Stromal cell of bone marrow (primary cell): ENCODE data around the gene CIZ1.
A peak's percentile ranks its signal among the peaks of the same experiment; 100 is the strongest.

Experiments
- DNase-seq: peaks from one replicate; pipeline ENCODE4 v3.0.0-alpha.2; 2012; ENCODE audit warnings: low read depth

The CIZ1 gene

GRCh38 chr9:128162215-128163026, 29.0 kb downstream of the CIZ1 start:
- peak; percentile 33 for DNase-seq

DNA sequence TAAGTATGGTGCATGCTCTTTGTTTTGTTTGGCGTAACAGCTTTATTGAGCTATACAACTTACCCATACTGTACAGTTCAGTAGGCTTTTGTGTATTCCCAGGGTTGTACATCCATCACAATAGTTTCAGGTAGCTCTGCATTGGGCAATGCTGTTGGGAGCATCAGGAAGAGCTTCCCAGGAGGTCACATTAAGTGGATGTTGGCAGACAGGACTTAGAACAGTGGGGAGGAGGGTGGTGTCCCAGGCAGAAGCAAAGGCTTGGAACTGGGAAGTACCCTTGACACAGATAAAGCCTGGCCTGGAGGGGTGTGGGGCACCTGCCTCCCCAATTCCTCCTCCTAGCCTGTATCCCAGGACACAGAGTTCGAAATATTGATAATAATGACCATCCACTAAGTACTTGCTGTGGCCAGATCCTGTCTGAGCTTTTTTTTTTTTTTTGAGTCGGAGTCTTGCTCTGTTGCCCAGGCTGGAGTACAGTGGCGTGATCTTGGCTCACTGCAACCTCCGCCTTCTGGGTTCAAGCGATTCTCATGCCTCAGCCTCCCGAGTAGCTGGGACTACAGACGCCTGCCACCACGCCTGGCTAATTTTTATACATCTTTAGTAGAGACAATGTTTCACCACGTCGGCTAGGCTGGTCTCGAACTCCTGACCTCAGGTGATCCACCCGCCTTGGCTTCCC, 30.0 kb downstream of the CIZ1 start:
- DNase-seq: no peak

DNA sequence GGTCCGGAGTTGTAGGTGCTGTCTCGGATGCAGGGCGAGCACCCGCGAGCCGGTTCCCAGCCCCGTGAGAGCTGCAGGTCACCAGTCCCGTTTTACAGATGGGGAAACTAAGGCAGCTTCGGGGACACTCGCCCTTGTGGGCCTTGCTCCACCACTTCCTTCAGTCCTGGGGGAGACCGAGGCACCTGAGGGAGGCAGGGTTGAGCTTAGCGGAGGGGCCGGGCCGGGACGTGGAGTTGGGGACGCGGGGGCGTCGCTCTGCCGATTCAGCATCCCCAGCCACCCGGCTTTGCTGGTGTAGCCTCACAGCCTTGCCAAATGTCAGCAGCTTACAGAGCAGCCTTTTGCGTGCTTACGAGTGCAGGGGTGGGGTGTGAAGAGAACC, 30.8 kb downstream of the CIZ1 start:
- DNase-seq: no peak

- DNase-seq: peak; percentile 78
Measured at GRCh38 chr9:128159784-128160602, 31.4 kb downstream of the CIZ1 start, which contains the start of gene BBLN. BBLN (plus strand) TSS chr9:128160265; CDS start chr9:128160408, 143 bp downstream.

- no peak for DNase-seq
Measured at GRCh38 chr9:128159522-128159783, 31.9 kb downstream of the CIZ1 start.

GRCh38 chr9:128155736-128156500, 35.5 kb downstream of the CIZ1 start:
- no peak for DNase-seq

DNA sequence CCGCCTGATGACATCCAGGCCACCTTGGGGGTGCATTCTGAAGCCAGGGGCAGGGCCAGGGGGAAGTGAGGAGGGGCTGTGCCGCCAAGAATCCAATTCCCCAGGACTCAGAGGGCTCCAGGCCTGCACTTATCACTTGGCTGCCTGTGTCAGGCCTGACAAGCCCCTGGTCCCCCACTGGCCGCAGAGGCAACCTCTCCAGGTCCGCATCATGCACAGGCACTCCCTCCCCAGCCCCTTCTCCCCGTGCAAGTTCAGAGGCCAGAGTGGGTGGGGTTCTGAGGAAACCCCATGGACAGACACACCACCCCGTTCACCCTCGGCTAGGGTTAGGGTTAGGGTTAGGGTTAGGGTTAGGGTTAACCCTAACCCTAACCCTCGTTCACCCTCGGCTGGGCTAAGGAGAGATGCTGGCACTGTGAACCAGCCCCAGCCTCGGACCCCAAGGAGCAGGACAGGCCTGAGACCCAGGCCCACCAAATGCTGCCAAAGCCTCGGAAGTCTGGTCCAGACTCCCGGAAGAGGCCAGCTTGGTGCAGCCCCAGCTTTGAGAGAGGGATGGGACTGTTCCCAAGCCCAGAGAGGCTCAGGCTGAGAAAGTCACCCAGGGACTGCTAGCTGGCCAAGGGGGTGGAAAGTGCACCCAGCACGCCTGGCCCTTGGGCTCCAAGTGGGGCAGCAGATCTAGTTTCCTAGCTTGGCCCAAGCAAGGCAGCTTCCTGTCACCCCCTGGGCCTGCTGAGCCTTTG, 37.3 kb downstream of the CIZ1 start:
- DNase-seq: no peak

GRCh38 chr9:128153060-128153946, 38.1 kb downstream of the CIZ1 start:
- DNase-seq: no peak

- DNase-seq: no peak
Measured at GRCh38 chr9:128152133-128153059, 39.0 kb downstream of the CIZ1 start.

DNA sequence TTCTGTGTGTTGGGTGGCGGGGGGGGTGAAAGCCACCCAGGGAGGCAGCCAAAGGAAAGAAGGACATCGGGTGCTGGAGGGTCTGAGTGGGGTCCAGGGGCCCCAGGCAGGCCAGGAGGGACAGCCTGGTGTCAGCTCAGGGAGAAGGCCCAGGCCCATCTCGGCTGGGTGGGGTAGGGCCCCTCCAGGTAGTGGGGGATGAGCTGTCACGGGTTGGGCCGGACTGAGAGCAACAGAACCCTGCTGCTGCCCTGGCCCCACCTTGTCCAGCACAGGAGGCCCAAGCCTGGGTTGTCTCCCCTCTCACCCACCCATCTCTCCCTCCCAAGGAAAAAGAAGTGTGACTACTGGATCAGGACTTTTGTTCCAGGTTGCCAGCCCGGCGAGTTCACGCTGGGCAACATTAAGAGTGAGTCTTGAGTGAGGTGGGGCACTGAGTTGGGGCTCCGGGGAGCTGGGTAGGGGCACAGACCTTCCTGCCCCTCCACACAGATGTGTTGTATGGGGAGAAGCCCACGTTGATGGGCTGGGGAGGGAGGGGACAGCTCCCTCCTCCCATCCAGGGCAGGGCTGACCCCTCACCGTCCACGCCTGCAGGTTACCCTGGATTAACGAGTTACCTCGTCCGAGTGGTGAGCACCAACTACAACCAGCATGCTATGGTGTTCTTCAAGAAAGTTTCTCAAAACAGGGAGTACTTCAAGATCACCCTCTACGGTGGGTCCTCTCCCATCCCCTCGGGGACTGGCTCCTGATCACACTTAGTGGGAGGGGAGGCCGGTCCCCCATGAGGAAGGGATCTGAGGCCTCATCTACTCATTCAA, 39.9 kb downstream of the CIZ1 start:
- DNase-seq: no peak

DNA sequence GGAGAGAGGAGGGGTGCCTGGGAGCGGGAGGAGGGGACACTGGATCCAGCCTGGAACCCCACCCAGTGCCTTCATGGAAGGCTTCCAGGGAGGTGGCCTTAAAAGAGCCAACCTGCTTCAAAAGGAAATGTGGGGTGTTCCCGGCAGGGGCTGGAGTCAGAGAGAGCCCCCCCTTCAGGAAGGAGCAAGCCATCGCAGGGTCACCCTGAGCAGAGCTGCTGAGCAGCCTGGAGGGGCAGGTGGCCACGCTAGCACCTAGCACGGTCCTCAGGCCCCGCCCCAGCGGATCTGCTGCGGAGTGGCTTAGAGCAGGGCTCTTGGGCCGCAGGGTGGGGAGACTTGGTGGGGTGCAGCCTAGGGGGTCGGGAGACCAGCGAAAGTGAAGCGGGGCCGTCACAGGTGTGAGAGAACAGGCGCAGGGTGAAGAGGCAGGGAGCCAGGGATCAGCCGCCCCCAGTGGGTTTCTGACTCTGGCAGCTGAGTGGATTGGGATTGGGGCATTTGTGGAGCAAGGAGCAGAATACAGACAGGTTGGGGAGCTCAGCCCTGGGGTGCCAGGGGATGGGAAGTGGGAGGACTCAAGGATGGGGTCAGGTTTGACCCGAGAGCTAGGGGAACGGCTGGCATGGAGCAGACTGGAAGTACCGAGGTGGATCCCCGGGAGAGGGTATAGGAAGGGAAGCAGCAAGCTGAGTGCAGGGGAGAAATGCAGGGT, 40.6 kb downstream of the CIZ1 start:
- DNase-seq: no peak

GRCh38 chr9:128149951-128150593, 41.3 kb downstream of the CIZ1 start:
- no peak for DNase-seq

DNA sequence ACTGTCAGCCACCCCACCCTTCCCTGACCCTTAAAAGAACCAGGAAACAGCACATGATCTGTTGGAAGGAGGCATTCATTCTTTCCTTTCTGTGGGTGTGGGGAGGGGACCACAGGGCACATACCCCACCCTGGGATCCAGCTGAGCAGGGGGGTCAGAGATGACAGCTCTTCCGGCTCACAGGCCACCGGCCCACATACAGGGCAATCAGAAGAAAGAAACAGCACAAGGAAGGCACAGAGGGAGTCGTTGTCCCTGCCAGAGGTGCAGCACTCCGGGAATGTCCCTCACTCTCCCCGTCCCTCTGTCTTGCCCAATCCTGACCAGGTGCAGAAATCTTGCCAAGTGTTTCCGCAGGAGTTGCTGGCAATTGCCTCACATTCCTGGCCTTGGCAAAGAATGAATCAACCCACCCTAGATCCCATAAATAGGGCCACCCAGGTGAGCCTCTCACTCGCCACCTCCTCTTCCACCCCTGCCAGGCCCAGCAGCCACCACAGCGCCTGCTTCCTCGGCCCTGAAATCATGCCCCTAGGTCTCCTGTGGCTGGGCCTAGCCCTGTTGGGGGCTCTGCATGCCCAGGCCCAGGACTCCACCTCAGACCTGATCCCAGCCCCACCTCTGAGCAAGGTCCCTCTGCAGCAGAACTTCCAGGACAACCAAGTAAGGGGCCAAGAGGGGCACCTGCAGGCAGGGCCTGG, 42.2 kb downstream of the CIZ1 start, which contains the start of gene LCN2:
TSS of gene LCN2 (plus strand) at position 453 of the 701 bp plus-strand sequence. CDS start at position 526, 73 bp downstream.
- no peak for DNase-seq

GRCh38 chr9:128148509-128149000, 42.8 kb downstream of the CIZ1 start:
- DNase-seq: no peak

- DNase-seq: no peak
Measured at GRCh38 chr9:128146591-128147120, 44.7 kb downstream of the CIZ1 start.

GRCh38 chr9:128145951-128146351, 45.4 kb downstream of the CIZ1 start:
- no peak for DNase-seq
